DOHH2 (cell line): ENCODE measurements around the gene TMEM132E.

ENCODE experiments used
- CTCF ChIP-seq: fragments of 200-600 bp; sonication (generic); IDR thresholded peaks from one replicate; pipeline ENCODE4 v1.5.1; 2014; ENCODE audit warnings: antibody characterized with exemption, mild to moderate bottlenecking, low read depth, low read length; ENCODE audit not compliant: poor library complexity, severe bottlenecking
- EZH2phosphoT487 ChIP-seq: fragments of 200-600 bp; sonication (generic); IDR thresholded peaks from 2 replicates; pipeline ENCODE4 v1.6.1; 2017; ENCODE audit warnings: borderline replicate concordance, mild to moderate bottlenecking, antibody characterized with exemption, low read length, moderate library complexity, mixed read lengths

- TF ChIP-seq CTCF (no peak), EZH2phosphoT487 (no peak)
These were observed 24.6 kb downstream of the TMEM132E start for GRCh38 chr17:34603974-34604373.
